ENCODE results near the gene CCDC40. TPM values are rescaled to one million over a fixed set of nuclear protein-coding genes. Genes with fewer than 3 reads are reported as not detected.

Gene CCDC40
- total RNA-seq, 1 donor from 2014 or later, result 0.16 TPM

GRCh38 chr17:80133626-80133970, 97.2 kb downstream of the CCDC40 start:
- Mint-ChIP-seq H3K4me1 (ENCODE audit: low read depth) (no peaks in the 10 kb centered on the region), H3K27ac (no peak overlapping the region), H3K27me3 (ENCODE audit: insufficient read depth) (no peaks in the 10 kb centered on the region), H3K36me3 (ENCODE audit: low read depth) (peaks cover 49% of the 10 kb centered on the region), H3K4me3 (no peak overlapping the region), H3K9me3 (no peaks in the 10 kb centered on the region)
- no peak for DNase-seq (ENCODE audit: low spot score)
- intact Hi-C loops (cut with micrococcal nuclease), result no loop called here

DNA sequence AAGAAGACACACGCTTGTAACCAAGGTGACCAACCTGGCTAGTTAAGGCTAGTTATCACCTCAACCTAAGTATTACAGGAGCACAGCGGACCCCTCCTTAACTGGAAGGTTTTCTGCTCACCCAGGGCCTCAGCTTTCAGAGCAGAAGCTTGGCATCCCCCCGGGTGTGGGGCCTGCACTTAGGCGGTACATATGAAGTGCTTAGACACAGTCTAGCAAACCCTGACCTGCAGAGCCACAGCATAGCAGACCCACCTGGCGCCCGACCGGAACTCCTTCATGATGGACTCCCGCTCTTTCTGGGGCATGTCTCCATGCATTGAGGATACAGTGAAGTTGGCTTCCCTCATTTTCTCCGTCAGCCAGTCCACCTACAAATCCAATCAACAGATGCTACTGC, 100.7 kb downstream of the CCDC40 start:
- no peak for DNase-seq (ENCODE audit: low spot score)
- Mint-ChIP-seq H3K27ac (no peak overlapping the region), H3K36me3 (ENCODE audit: low read depth) (peaks cover 69% of the 10 kb centered on the region), H3K4me1 (ENCODE audit: low read depth) (peaks cover 5% of the 10 kb centered on the region), H3K4me3 (no peak overlapping the region), H3K9me3 (no peaks in the 10 kb centered on the region), H3K27me3 (ENCODE audit: insufficient read depth) (no peaks in the 10 kb centered on the region)
- intact Hi-C loops (cut with micrococcal nuclease), result no loop called here

DNA sequence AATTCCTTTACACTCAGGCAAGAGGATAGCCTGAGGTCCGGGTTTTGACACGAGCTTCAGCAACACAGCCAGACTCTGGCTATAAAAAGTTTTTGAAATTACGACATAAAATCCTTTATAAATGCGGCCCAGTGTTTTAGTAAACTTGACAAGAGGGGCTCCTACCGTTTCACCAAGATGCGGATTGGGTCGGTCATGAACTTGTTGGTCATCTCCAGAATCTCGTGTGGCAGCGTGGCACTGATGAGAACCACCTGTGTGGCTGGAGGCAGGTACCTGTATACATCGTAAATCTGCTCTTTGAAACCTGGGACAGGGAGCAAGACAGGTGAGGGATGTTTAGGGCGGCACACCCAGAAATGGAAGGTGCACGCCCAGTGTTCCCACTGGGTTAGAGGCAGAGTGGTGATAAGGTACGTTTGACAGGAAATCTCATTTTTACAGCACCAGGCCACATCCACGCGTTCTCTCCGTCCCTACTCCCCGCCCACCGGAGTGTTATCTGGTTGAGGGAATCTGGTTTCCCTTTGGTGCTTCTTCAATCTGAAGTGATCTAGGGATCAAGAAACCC, 102.5 kb downstream of the CCDC40 start:
- Mint-ChIP-seq H3K27ac (no peak overlapping the region), H3K4me1 (ENCODE audit: low read depth) (peaks cover 9% of the 10 kb centered on the region), H3K9me3 (no peaks in the 10 kb centered on the region), H3K36me3 (ENCODE audit: low read depth) (peaks cover 66% of the 10 kb centered on the region), H3K27me3 (ENCODE audit: insufficient read depth) (no peaks in the 10 kb centered on the region), H3K4me3 (no peak overlapping the region)
- intact Hi-C loops (cut with micrococcal nuclease), result no loop called here
- DNase-seq (ENCODE audit: low spot score), result no peak

DNA sequence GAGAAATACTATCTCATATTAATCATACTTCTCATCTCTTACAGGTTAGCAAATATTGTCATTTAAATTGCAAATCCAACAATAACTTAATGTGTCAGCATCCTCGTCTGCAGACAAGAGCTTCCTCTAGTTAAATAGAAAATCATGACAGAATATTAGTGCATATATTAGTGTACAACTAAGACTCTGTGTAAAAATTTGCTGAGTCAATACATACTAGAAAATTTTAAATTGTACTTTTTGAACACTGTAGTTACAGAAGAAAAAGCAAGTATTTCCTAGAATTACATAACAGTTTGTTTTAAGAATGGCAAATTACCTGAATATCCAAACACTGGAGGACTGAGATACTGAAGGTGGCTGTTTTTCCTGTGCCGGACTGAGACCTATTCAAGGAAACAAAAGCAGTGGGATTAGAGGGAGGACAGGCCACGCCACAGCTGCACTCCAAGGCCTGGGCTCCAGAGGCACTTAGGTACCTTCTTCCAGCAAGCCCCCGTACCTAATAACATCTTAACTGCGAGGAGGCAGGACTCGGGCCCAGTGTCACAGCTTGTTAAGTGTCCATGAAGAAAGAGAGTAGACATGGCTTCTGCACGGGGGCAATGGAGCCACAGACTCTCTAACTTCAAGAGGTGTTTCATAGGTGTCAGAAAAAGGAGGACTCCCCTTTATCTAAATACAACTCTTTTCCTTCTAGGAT, 105.2 kb downstream of the CCDC40 start:
- peaks cover 57% of the 10 kb centered on the region for H3K36me3 Mint-ChIP-seq (ENCODE audit: low read depth)
- H3K27ac Mint-ChIP-seq, result no peak overlapping the region
- H3K9me3 Mint-ChIP-seq, result no peaks in the 10 kb centered on the region
- H3K4me3 Mint-ChIP-seq, result no peak overlapping the region
- H3K4me1 Mint-ChIP-seq (ENCODE audit: low read depth), result peaks cover 33% of the 10 kb centered on the region
- DNase-seq (ENCODE audit: low spot score), result no peak
- no peaks in the 10 kb centered on the region for H3K27me3 Mint-ChIP-seq (ENCODE audit: insufficient read depth)
- intact Hi-C loops (cut with micrococcal nuclease), result loop anchor here (10.0 kb wide), 1 partner anchor 367 kb away; the partner anchor contains the start of gene CBX2

DNA sequence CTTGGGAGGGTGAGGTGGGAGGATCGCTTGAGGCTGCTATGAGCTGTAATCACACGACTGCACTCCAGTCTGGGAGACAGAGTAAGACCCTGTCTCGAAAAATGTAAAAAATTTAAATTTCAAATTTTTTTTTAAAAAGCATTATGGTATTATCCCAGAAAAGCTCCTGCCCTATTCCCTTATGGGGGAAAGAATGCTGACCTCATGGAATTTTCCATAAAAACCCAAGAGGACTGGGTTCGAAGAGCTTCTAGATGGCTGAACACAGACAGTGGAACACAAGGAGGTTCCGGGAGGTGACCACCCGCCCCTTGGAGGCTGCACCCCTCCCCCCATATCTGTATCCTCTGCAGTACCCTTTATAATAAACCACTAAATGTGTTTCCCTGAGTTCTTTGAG, 106.5 kb downstream of the CCDC40 start:
- no peak for DNase-seq (ENCODE audit: low spot score)
- no peaks in the 10 kb centered on the region for H3K9me3 Mint-ChIP-seq
- H3K27ac Mint-ChIP-seq, result no peak overlapping the region
- intact Hi-C loops (cut with micrococcal nuclease), result loop anchor here (10.0 kb wide), 1 partner anchor 368 kb away; the partner anchor contains the start of gene CBX2
- H3K36me3 Mint-ChIP-seq (ENCODE audit: low read depth), result peaks cover 46% of the 10 kb centered on the region
- H3K4me1 Mint-ChIP-seq (ENCODE audit: low read depth), result peaks cover 36% of the 10 kb centered on the region
- H3K4me3 Mint-ChIP-seq, result no peak overlapping the region
- H3K27me3 Mint-ChIP-seq (ENCODE audit: insufficient read depth), result no peaks in the 10 kb centered on the region

DNA sequence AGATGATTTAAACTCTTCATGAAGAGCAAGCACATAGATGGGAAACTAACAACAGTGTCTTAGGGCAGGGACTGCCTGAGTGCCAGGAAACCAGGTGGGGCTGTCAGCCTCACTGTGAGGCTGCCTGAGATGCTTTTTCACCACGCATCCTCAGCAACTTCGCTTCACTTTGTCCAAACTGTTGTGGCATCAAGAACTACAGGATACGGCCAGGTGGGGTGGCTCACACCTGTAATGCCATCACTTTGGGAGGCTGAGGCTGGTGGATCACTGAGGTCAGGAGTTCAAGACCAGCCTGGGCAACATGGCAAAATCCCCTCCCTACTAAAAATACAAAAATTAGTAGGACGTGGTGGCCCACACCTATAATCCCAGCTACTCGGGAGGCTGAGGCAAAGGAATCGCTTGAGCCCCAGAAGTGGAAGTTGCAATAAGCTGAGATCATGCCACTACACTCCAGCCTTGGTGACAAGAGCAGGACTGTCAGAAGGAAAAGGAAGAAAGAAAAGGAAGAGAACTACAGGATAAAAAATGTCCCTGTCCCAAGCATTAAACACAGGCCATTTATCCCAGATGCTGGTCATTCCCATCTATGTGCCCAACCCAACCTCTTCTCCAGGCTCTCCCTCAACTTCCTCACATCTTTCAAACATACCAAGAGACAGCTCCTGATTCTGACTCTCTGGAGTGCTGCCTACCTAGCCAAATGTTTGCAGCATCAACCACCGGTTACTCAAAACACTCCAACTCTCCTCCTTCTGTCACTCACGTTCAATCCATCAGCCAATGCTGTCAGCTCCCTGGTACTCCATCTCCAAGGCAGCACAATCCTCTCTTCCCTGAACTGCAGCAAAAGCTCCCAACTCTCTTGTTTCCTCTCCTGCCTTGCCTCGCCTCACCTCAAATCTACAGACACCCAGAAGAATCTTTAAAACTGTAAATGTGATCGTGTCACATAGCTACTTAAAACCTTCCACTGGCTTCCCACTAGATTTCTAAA, 108.9 kb downstream of the CCDC40 start:
- peaks cover 40% of the 10 kb centered on the region for H3K4me1 Mint-ChIP-seq (ENCODE audit: low read depth)
- H3K9me3 Mint-ChIP-seq, result no peaks in the 10 kb centered on the region
- H3K27ac Mint-ChIP-seq, result peak overlapping the region; percentile 89
- intact Hi-C loops (cut with micrococcal nuclease), result loop anchor here (5.0 to 10.0 kb wide), 2 partner anchors 148 to 371 kb away; partner anchors contain the start of gene CBX2
- peak overlapping the region; percentile 88 for H3K4me3 Mint-ChIP-seq
- H3K27me3 Mint-ChIP-seq (ENCODE audit: insufficient read depth), result no peaks in the 10 kb centered on the region
- peaks cover 29% of the 10 kb centered on the region for H3K36me3 Mint-ChIP-seq (ENCODE audit: low read depth)
- DNase-seq (ENCODE audit: low spot score), result no peak

DNA sequence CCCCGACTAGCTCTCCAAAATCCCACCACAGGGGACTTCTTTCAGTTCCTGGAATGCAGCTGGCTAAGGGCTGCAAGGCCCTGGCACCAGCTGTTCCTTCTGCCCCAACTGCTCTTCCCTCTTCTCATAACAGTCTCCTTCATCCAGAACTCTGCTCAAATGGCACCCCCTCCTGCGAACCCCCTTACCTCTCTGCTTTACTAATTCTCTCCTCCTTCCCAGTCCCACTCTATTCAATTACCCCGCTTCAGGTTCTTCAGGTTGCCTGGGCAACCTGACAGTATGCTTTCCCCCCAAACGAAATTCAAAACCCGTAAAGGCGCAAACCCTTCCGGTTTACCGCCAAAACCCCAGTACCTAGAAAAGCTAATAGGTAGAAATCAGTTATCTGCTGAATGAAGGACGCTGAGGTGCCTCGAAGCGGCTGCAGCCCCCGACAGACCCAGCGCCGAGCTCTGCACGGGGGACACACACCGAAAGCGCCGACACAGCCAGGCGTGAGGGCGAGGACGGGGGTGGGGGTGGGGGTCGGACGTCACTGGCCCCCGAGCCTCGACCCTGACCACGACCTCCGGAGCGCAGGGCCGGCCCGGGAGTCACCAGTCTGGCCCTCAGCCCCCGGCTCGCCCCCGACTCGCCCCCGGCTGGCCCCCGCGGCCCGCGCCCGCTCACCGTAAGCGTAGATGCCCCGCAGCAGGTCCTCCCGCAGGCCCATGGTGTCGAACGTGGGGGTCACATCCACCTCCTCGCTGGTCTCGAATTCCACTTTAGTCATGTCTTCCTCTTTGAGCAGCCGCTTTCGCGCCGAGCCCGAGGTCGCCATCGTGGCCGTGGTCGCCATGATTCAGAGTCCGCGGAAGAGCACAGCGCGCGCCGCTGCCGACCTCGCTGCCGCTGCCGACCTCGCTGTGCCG, 109.9 kb downstream of the CCDC40 start:
- peak; percentile 4 for DNase-seq (ENCODE audit: low spot score)
- Mint-ChIP-seq H3K27ac (peak overlapping the region; percentile 89), H3K4me1 (ENCODE audit: low read depth) (peaks cover 40% of the 10 kb centered on the region), H3K36me3 (ENCODE audit: low read depth) (peaks cover 24% of the 10 kb centered on the region), H3K27me3 (ENCODE audit: insufficient read depth) (no peaks in the 10 kb centered on the region), H3K9me3 (peaks cover under 1% of the 10 kb centered on the region), H3K4me3 (peak overlapping the region; percentile 88)
- intact Hi-C loops (cut with micrococcal nuclease), result loop anchor here (1.0 to 10.0 kb wide), 7 partner anchors 45 to 372 kb away; partner anchors contain the start of genes CBX2, CCDC40, ENDOV and GAA

DNA sequence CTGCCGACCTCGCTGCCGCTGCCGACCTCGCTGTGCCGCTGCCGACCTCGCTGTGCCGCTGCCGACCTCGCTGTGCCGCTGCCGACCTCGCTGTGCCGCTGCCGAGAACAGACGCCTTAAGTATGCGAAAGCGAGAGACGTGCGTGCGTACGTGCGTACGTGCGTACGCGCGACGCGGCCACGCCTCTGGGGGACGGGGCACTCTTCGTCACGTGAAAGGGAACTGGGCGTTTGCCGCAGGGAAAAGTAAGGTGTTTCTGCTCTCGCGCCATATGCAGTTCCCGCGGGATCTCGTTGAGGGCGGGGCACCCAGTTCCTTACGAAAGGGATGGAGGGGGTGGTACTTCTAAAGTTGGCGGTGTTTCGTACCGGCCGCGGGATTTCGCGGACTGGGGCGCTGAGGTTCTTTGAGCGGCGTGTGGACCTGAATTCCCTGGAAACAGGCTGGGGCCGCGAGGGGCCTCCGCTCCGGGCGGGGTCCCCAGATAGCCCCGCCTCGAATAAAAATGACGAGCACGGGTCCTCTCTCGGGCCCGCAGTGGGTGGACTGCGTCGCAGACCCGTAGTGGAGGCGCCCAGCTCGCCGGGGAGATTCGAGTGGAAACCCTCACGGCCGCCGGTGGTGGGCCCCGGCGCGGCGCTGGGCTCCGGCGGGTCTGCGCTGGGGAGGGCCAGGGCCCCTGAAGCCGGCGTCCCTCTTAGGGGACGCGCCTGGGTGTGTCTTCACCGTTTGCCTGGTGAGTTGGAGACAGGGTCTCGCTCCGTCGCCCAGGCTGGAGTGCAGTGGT, 110.8 kb downstream of the CCDC40 start, which contains the start of gene EIF4A3:
TSS of gene EIF4A3 (minus strand) at position 94 of the 788 bp plus-strand sequence. CDS start 167 bp downstream, outside the sequence.
- intact Hi-C loops (cut with micrococcal nuclease), result loop anchor here (1.0 to 10.0 kb wide), 7 partner anchors 46 to 372 kb away; partner anchors contain the start of genes CBX2, CCDC40, ENDOV and GAA
- peak within 1 kb of the TSS; percentile 92 for H3K27ac Mint-ChIP-seq
- peaks cover 8% of the 10 kb centered on the region for H3K9me3 Mint-ChIP-seq
- H3K36me3 Mint-ChIP-seq (ENCODE audit: low read depth), result peaks cover 21% of the 10 kb centered on the region
- H3K27me3 Mint-ChIP-seq (ENCODE audit: insufficient read depth), result no peaks in the 10 kb centered on the region
- peak within 1 kb of the TSS; percentile 88 for H3K4me3 Mint-ChIP-seq
- H3K4me1 Mint-ChIP-seq (ENCODE audit: low read depth), result peaks cover 39% of the 10 kb centered on the region
- DNase-seq (ENCODE audit: low spot score), result peak; percentile 97

Other genes with a start within 250 kb of the CCDC40 start
- 6.2 and 6.6 TPM in 2 replicates for gene CBX8, start 239.6 kb upstream of the CCDC40 start, total RNA-seq
- gene CBX4, start 197.2 kb upstream of the CCDC40 start, total RNA-seq, result 22.4 and 23.8 TPM in 2 replicates
- gene TBC1D16, start 770 bp upstream of the CCDC40 start, total RNA-seq, result 1.8 and 1.9 TPM in 2 replicates
- 12.3 and 13.1 TPM in 2 replicates for gene GAA, start 64.9 kb downstream of the CCDC40 start, total RNA-seq
- 179 and 182 TPM in 2 replicates for gene EIF4A3, start 110.5 kb downstream of the CCDC40 start, total RNA-seq
- not detected in 2 replicates for gene CARD14, start 133.4 kb downstream of the CCDC40 start, total RNA-seq
- gene SGSH, start 183.7 kb downstream of the CCDC40 start, total RNA-seq, result 20.1 and 22.2 TPM in 2 replicates
- 5.5 and 5.9 TPM in 2 replicates for gene SLC26A11, start 183.8 kb downstream of the CCDC40 start, total RNA-seq
- gene RNF213, start 224.2 kb downstream of the CCDC40 start, total RNA-seq, result 282 and 290 TPM in 2 replicates

Data from activated T-helper 1 cell treated with anti-CD3 and anti-CD28 coated beads, Interleukin-12 subunit alpha, Interleukin-12 subunit beta, Interleukin-2, Interleukin-4 antibody, amounts not matched to agents 30 ng/mL and 10 ng/mL and 1 ng/mL, durations not matched to agents 14 hours and 24 hours and 36 hours (primary cell).